ENCODE data around the gene POMGNT1. TPM values are rescaled to one million over a fixed set of nuclear protein-coding genes. Genes with fewer than 3 reads are reported as not detected.

Gene POMGNT1
- total RNA-seq, 1 experiment from 2014 or later = 85.4 TPM

GRCh38 chr1:46180082-46180616 is 18.1 kb downstream of the POMGNT1 start:
- DNase-seq (ENCODE audit: unreplicated experiment) = peak; percentile 85
- ChIA-PET CTCF (interaction anchor here (0.5 to 11.5 kb wide), 30 partner anchors 11 to 377 kb away, joined by 3 to 266 read pairs (median 4); no protein-coding TSS in a partner anchor), POLR2A (interaction anchor here (0.5 to 6.6 kb wide), 15 partner anchors 9 to 494 kb away, joined by 3 to 125 read pairs (median 6); partner anchors contain the start of genes GPBP1L1, NSUN4, PIK3R3 and POMGNT1)
- Mint-ChIP-seq H3K27me3 (ENCODE audit: insufficient read depth, unreplicated experiment) (no peaks in the 10 kb centered on the region), H3K36me3 (ENCODE audit: insufficient read depth, unreplicated experiment) (peaks cover 10% of the 10 kb centered on the region), H3K27ac (ENCODE audit: low read depth, unreplicated experiment) (no peak overlapping the region), H3K9me3 (ENCODE audit: unreplicated experiment) (no peaks in the 10 kb centered on the region), H3K4me3 (ENCODE audit: unreplicated experiment) (no peak overlapping the region), H3K4me1 (ENCODE audit: insufficient read depth, unreplicated experiment) (peaks cover 14% of the 10 kb centered on the region)
- intact Hi-C loops (cut with micrococcal nuclease) = loop anchor here (1.0 to 5.0 kb wide), 2 partner anchors 43 to 167 kb away; no protein-coding TSS in a partner anchor
- TF ChIP-seq CTCF (IDR thresholded peaks at IDR 0.05; ENCODE audit: unreplicated experiment) = peak; percentile 68
- no TSS peak for BruUV-seq (replicated peaks)

- Mint-ChIP-seq H3K36me3 (ENCODE audit: insufficient read depth, unreplicated experiment) (peaks cover 6% of the 10 kb centered on the region), H3K4me1 (ENCODE audit: insufficient read depth, unreplicated experiment) (peaks cover 7% of the 10 kb centered on the region), H3K4me3 (ENCODE audit: unreplicated experiment) (no peak overlapping the region), H3K27ac (ENCODE audit: low read depth, unreplicated experiment) (no peak overlapping the region), H3K9me3 (ENCODE audit: unreplicated experiment) (no peaks in the 10 kb centered on the region), H3K27me3 (ENCODE audit: insufficient read depth, unreplicated experiment) (no peaks in the 10 kb centered on the region)
- no TSS peak for BruUV-seq (replicated peaks)
- peak; percentile 94 for DNase-seq (ENCODE audit: unreplicated experiment)
- intact Hi-C loops (cut with micrococcal nuclease) = loop anchor here (1.0 to 10.0 kb wide), 5 partner anchors 44 to 295 kb away; partner anchors contain the start of gene PIK3R3
- ChIA-PET POLR2A (interaction anchor here (1.0 to 6.6 kb wide), 6 partner anchors 9 to 289 kb away, joined by 5 to 125 read pairs (median 56); partner anchors contain the start of genes PIK3R3 and POMGNT1), CTCF (interaction anchor here (0.6 to 11.5 kb wide), 22 partner anchors 8 to 415 kb away, joined by 3 to 266 read pairs (median 4); partner anchors contain the start of gene PIK3R3)
- TF ChIP-seq CTCF (IDR thresholded peaks at IDR 0.05; ENCODE audit: unreplicated experiment) = peak; percentile 89
Observed at GRCh38 chr1:46179138-46180081, 18.8 kb downstream of the POMGNT1 start.

- H3K36me3 Mint-ChIP-seq (ENCODE audit: insufficient read depth, unreplicated experiment) = no peaks in the 10 kb centered on the region
- no peaks in the 10 kb centered on the region for H3K9me3 Mint-ChIP-seq (ENCODE audit: unreplicated experiment)
- no peak for DNase-seq (ENCODE audit: unreplicated experiment)
- H3K27me3 Mint-ChIP-seq (ENCODE audit: insufficient read depth, unreplicated experiment) = no peaks in the 10 kb centered on the region
- H3K4me1 Mint-ChIP-seq (ENCODE audit: insufficient read depth, unreplicated experiment) = peaks cover 12% of the 10 kb centered on the region
- no TSS peak for BruUV-seq (replicated peaks)
- no peak within 1 kb of the TSS for H3K4me3 Mint-ChIP-seq (ENCODE audit: unreplicated experiment)
- ChIA-PET POLR2A (interaction anchor here (1.5 kb wide), 1 partner anchor 46 kb away, joined by 4 read pairs; no protein-coding TSS in a partner anchor), CTCF (interaction anchor here (0.6 to 11.5 kb wide), 4 partner anchors 44 to 1060 kb away, joined by 3 to 266 read pairs (median 103); partner anchors contain the start of gene PIK3R3)
- no peak for TF ChIP-seq CTCF (IDR thresholded peaks at IDR 0.05; ENCODE audit: unreplicated experiment)
- intact Hi-C loops (cut with micrococcal nuclease) = loop anchor here (10.0 kb wide), 1 partner anchor 292 kb away; no protein-coding TSS in a partner anchor
- H3K27ac Mint-ChIP-seq (ENCODE audit: low read depth, unreplicated experiment) = no peak within 1 kb of the TSS
Observed at GRCh38 chr1:46176211-46176865, 21.9 kb downstream of the POMGNT1 start, which contains the start of gene P3R3URF. Gene P3R3URF (minus strand): TSS chr1:46176488. CDS start chr1:46176471, 17 bp downstream.
